Stimulated activated CD8-positive, alpha-beta memory T cell treated with anti-CD3 and anti-CD28 coated beads, Interleukin-4, amount 100 ng/mL, for 4 hours (primary cell): Measurements from ENCODE around the gene CCIN.

Source experiments
- DNase-seq, 2 donors: peaks; one replicate each; pipeline ENCODE4 v3.0.0-alpha.2; 2020; ENCODE audit warnings: low read depth in 2 of 2, low spot score in 1 of 2

Gene CCIN

DNA sequence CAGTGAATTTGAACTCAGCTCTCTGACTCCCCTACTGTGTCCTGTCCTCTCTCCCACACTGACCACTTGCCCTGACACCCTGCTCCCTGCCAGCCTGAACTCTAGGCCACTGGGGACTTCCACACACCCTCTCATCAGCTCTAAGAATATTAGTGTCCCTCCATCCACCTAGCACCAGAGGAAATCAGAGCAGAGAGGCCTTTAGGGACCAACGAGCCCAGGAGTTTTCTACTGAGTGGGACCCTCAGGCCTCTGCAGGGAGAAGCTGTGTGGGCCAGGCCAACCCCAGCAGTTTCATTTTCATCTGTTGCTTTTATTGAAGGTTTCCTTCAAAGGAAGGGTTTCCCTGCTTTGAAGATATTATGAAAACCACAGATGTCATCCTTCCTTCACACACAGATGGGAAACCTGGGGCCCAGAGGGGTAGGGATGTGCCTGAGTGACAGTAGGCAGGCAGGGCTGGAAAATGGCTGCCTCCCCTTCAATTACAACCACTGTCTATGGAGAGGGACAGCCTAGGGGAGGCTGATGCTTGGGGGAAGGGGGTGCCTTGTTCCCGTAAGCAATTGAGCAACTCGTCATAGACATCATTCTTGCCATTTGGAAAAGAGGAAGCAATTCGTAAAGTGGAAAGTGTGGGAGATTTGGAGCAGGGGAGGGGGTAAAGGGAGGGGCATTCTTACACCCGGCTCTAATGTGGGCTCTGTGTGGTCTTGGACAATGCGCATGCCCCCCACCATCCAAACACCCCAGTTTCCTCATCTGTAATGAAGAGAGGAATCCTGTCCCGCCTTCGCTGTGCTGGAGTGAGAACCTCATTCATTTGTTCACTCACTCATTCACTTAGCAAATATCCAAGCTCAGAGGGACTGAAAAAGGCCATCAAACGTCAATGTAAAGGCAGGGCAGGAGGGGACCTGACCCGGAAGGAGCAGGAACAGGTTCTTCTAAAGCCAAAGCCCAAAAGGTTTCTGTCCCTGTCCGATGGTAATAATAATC lies 28.8 kb upstream of the CCIN start:
- DNase-seq = no peak

DNA sequence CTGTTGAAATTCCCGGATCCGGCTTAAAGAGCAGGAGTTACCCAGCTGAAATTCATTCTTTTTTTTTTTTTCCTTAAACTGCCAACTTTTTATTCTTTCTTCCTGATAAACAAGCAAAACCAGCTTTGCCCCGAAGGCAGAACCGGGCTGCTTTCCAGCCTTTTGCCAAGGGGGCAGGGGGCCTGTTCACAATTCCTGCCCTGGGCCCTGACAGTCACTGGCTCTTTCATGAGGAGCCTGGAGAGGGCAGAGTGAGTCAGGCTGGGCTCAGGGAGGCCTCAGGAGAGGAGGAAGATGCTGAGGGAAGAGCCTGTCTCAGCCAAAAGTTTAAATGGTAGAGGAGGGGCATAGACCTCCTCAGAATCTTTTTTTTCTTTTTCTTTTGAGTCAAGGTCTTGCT lies 27.9 kb upstream of the CCIN start:
- no peak for DNase-seq

GRCh38 chr9:36141761-36142160 lies 27.4 kb upstream of the CCIN start:
- DNase-seq = no peak

GRCh38 chr9:36142510-36143244 lies 26.5 kb upstream of the CCIN start:
- no peak for DNase-seq

- DNase-seq = no peak
Observed at GRCh38 chr9:36143245-36143641, 25.9 kb upstream of the CCIN start.

- no peak for DNase-seq
Observed at GRCh38 chr9:36144309-36145232, 24.6 kb upstream of the CCIN start.

GRCh38 chr9:36145970-36146369 lies 23.2 kb upstream of the CCIN start:
- DNase-seq = no peak

DNA sequence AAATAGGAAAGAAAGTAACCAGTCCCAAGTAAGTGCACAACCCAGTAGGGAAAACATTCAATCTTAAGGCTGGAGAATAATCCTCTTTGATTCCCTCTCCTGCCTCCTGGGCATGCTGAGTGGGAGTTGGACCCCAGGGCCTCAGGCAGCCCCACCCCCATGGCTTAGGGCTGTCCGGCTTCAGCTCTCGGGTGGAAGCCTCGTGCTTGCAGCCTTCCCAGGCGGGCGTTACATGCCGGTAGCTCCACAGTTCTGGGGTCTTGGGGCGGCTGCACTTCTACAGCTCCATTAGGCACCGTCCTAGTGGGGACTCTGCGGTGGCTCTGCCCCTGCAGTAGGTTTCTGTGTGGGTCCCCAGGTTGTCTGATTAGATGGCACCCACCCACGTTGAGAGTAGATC lies 22.5 kb upstream of the CCIN start:
- no peak for DNase-seq

DNA sequence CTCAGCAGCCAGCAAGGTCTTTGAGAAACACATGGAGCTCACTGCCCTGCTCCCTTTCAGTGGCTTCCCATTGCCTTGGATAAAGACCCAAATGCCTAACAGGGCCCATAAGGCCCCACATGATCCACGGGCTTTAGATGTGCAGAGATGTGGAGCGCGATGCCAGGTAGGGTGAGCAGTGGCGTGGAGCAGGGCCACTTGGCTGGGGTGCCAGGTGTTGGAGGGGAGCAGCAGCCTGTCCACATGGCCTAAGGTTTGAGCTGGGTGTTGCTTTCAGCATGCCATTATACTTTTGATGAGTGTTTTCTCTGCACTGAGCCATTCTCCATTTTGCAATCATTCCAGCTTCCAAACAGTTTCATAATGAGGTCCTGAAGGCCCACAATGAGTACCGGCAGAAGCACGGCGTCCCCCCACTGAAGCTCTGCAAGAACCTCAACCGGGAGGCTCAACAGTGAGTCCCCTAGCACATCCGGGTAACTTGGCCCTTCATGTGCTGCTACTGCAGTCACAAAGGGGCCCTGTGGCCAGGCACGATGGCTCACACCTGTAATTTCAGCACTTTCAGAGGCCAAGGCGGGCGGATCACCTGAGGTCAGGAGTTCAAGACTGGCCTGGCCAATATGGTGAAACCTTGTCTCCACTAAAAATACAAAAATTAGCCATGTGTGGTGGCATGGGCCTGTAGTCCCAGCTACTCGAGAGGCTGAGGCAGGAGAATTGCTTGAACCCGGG lies 21.6 kb upstream of the CCIN start:
- no peak for DNase-seq

DNA sequence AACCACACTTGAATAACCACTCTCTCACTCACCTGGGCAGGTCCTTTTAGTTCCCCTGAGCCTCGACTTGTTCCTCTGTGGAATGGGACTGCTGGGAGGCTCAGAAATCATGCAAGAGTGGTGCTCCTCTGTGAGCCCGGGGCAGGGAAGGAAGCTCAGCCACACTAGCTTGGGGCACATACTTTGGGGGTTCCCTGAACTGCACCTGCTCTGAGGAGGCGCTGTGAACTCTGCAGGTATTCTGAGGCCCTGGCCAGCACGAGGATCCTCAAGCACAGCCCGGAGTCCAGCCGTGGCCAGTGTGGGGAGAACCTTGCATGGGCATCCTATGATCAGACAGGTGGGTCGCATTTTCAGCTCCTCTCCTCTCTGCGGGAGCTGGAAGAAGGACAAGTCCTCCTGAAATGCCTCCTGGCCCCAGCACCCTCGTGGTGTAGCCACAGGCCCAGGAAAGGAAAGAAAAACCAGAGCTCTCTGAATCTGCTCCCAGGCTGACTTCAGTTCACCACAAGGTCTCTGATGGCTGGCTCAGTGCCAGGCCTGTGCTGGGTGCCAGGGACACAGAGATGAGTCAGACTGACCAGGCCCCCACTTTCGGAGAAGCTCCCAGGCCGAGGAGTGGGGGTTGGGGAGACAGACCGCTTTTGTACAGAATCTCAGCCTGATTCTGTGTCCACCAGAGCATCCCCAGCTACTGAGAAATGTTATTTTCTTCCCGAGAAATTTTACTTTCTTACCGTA lies 20.7 kb upstream of the CCIN start:
- peak; percentile 54 to 61 for DNase-seq

DNA sequence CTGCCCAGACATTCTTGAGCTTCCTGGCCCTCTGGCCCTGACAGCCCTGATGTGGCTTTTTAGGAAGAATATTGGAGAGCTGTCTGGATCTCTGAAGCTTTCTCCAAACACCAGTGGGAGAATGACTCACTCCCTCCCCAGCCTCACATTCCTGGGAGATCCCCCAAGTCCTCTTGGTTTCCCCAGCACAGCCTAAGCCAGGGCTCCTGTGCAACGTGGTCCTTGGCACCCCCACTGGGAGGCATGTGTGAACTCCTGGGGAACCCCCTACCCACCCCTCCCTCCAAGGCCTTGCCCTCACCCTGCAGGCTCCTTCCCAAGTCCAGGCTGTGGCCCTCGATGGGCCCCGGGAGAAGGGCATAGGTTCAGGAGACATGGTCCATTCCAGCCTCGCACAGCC lies 20.0 kb upstream of the CCIN start:
- DNase-seq = no peak

DNA sequence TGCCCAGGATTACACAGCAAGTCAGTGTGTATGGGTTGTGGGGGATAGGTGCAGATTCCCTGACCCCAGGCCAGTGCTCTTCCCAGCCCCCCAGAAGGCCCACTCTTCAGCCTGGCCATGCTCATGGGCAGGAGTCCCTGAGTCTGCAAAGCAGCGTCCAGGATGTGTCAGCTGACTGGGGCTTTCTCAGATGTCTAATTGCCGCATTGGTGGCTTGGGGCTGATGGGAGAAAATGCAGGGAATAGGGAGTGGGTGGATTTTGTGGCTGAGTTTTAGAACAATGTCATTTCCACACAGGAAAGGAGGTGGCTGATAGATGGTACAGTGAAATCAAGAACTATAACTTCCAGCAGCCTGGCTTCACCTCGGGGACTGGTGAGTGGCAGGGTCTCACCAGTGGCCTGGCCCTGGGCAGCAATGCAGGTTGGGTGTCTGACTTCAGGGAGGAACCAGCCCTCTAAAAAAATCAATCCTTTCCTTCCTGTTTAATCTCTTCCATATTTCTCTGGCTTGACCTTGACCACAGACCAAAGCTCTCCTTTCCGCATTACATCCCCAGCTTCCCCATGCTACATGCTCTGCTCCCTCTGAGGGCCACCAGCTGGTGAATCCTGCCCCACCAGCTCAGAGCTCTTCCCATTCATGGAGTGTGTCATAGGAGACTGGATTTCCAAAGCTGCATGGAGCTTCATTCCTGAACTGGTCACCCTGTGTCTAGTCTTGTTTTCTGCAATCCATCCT lies 18.4 kb upstream of the CCIN start:
- DNase-seq = no peak

GRCh38 chr9:36151316-36152210 lies 17.6 kb upstream of the CCIN start:
- peak; percentile 79 to 85 for DNase-seq

DNA sequence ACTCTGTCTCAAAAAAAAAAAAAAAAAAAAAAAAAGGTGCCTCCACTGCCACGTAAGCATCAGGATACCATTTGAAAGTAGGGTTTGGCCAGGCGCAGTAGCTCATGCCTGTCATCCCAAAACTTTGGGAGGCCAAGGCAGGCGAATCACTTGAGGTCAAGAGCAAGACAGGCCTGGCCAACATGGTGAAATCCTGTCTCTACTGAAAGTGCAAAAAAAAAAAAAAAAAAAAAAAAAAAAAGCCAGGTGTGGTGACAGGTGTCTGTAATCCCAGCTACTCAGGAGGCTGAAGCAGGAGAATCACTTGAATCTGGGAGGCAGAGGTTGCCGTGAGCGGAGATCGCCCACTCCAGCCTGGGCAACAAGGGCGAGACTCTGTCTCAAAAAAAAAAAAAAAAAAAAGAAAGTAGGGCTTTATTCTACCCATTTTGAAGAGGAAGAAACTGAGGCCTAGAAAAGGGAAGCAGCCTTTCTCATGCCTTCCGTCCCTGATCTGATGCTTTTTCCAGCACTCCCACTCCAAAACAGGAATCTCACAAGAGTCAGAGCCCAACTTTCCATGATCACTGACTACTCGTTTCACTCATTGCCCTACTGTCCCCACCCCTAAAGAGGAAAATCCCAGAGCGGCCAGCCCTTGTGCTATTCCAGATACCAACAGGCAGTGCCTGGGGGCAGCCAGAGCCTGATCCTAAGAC lies 16.3 kb upstream of the CCIN start:
- no peak for DNase-seq

DNA sequence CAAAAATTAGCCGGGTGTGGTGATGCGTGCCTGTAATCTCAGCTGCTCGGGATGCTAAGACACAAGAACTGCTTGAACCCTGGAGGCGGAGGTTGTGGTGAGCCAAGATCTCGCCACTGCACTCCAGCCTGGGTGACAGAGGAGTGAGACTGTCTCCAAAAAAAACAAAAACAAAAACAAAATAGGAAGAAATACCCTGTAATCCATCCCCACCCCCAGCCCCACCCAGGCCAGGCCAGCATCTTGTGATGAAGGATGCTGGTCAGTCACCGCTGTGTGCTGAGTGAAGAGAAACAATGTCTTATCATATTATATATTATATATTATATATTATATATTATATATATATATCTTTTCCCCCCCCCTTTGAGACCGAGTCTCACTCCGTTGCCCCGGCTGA lies 15.4 kb upstream of the CCIN start:
- no peak for DNase-seq

- no peak for DNase-seq
Observed at GRCh38 chr9:36154331-36154952, 14.7 kb upstream of the CCIN start.

DNA sequence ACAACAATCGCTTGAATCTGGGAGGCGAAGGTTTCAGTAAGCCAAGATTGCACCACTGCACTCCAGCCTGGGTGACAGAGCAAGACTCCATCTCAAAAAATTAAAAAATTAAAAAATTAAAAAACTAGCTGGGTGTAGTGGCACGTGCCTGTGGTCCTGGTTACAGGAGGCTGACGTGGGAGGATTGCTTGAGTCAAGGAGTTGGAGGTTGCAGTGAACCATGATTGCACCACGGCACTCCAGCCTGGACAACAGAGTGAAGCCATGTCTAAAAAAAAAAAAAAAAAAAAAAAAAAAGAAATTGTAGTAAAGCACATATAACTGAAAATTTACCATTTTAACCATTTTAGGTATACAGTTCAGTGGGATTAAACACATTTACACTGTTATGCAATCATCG lies 13.1 kb upstream of the CCIN start:
- no peak for DNase-seq
